Measurements from ENCODE around the gene MAST4.
"Not testable (repeated sequence)": the region's sequence is repeated elsewhere in the genome, so short reads cannot be mapped to it uniquely, and the experiment has no call there.

Gene MAST4

DNA sequence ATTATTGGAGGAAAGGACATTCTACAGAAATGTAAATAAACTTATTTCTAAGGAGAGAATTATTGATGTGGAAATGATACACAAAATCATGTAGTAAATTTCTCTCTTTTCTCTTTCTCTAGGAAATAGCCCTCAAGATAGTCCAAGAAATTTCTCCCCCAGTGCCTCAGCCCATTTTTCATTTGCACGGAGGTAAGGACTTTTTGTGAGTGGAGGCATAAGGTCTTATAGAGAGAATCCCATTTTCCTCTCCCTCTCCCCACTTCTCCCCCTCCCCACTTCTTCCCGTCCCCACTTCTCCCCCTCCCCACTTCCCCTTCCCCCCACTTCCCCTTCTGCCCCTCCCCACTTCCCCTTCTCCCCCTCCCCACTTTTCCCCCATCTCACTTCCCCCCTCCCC is 493.8 kb downstream of the MAST4 start:
- no peak for DNase-seq (ENCODE audit: low spot score)

DNA sequence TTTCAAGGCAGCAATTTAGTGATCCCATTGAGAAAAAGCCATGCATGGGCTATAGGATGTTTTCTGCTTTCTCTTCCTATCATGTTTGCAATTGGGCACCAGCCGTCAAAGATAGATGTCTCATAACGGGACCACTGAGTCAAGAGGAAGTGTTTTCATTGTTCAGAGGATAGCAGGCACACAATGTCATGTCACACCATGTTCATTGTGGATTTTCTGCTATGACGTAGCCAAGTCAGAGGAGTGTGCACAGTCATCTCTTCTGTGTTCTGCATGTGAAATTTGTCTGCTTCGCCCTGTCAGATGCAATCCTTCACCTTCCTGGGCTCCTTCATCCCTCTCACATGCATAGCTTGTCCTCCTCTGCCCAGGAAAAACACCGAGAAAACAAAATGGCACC is 494.4 kb downstream of the MAST4 start:
- no peak for DNase-seq (ENCODE audit: low spot score)

DNA sequence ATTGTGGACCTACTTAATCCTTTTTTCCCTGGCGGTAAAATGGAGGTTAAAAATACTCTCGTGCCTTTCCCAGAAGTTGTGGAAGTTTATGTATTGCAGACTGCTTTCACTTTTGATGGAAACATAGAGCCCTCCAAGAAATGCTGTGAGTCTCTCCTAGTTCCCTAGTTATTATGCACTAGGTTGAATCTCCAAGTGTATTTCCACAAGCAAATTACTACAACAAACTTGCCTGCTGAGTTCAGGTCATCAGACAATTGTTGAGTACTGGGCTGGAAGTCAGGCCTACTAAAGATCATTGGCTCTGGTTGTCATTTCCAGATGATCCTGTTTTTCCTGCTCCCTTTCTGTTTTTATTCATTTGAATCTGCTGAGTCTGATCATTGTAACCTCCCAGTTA is 496.3 kb downstream of the MAST4 start:
- DNase-seq (ENCODE audit: low spot score) = no peak

- no peak for DNase-seq (ENCODE audit: low spot score)
Measured at GRCh38 chr5:67093279-67093678, 497.1 kb downstream of the MAST4 start.

DNA sequence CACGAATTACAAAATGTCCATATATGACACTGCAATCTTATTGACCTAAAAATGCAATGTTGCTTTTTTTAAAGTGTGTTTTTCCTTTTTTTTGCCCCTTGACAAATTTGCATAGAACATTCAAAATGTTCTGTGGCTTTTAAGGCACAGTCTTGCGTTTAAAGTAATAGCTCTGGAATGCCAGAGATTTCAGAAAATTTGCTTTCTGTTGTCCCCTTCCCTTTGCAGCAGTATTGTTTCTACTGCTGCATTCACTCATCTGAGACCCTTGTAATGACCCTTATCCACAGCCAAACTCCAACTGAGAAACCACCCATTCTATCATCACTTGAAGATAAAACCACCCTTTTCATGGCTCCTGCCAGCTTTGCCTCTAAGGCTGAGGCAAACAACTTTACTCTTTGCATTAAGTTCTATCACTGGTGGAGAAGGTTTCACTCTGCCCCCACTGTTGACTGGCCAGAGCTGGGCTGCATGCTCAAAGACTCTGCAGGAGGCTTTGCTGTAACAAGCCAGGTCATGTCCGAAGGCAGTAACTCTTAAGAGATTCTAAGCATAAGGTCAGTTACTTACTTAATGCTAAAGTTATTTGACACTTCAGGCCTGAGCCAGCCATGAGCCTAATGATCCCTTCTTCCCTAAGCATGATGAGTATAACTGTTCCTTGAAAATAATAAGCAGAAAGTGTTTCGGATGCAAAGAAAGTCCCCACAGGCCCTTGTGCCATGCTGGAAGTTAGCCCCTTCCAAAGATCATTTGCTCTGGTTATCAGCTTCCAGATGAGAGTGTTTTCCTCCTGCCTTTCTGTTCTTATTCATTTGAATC is 498.5 kb downstream of the MAST4 start:
- DNase-seq (ENCODE audit: low spot score) = no peak

- DNase-seq (ENCODE audit: low spot score) = no peak
Measured at GRCh38 chr5:67095346-67096171, 499.4 kb downstream of the MAST4 start.

DNA sequence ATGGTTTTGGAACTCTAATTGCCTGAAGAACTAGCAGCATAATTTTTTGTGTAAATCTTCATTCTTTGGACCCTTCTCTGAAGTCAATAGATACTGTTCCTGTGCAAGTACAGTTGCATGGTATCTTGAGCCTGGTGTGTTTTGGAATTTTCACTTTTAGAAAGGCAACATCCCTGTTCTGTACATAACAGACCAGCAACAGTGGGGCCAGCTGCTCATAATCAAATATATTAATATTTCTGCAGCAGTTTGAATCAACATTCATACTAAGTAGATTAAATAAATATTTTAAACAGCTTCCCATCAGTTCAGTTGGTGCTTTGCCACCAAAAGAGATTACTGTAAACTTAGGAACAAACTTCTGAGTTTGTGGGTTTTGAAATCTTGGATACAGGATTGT is 502.5 kb downstream of the MAST4 start:
- DNase-seq (ENCODE audit: low spot score) = no peak

DNA sequence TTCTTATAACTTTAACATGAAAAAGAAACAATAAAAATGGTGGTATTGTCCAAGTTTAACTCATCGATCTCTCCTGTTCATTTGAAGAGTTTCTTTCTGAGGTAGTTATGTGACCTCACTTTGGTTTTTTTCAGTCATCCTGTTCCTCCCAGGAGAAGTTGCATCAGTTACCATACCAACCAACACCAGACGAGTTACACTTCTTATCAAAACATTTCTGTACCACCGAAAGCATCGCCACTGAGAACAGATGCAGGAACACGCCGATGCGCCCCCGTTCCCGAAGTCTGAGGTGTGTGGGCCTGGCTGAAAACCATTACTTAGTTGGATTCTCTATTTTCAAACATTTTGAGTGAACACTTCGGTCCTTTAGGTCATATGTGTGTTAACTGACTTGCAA is 504.1 kb downstream of the MAST4 start:
- no peak for DNase-seq (ENCODE audit: low spot score)

DNA sequence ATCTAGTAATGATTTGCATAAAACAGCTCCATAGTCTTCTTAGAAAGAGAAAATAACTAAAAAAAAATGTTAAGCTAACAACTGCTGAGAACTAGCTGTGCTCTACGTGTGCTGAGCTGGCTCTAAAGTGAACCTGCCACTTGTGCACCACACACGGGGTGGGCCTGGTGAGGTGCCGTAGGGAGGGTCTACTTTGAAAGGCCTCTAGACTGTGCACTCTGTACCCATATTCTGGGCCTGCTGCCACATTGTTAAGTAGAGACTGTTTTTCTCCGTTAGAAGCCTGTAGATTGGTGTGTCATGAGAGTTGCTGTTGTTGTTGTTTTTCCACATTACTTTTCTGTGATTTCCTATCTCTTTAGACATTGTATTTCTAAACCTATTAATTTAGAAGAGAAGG is 506.5 kb downstream of the MAST4 start:
- DNase-seq (ENCODE audit: low spot score) = no peak

- DNase-seq (ENCODE audit: low spot score) = no peak
Measured at GRCh38 chr5:67104859-67105258, 508.7 kb downstream of the MAST4 start.

DNA sequence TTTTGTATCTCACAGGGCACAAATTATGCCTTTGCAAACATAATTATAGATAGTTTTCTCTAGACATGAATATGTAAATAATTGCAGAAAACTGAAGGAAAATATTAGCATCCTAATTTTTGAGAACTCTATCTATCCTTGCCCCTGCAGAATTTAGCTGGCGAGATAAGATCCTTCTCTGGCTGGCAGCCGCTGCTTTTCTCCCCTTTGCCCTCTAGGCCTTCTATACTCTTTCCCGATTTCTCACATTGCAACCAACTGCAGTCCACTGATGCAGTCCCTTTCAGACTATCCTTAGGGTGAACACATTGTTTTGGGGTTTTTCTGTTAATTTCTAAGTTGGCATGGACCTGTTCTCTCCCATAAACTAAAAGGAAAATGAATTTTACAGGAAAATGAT is 509.1 kb downstream of the MAST4 start:
- DNase-seq (ENCODE audit: low spot score) = no peak

DNA sequence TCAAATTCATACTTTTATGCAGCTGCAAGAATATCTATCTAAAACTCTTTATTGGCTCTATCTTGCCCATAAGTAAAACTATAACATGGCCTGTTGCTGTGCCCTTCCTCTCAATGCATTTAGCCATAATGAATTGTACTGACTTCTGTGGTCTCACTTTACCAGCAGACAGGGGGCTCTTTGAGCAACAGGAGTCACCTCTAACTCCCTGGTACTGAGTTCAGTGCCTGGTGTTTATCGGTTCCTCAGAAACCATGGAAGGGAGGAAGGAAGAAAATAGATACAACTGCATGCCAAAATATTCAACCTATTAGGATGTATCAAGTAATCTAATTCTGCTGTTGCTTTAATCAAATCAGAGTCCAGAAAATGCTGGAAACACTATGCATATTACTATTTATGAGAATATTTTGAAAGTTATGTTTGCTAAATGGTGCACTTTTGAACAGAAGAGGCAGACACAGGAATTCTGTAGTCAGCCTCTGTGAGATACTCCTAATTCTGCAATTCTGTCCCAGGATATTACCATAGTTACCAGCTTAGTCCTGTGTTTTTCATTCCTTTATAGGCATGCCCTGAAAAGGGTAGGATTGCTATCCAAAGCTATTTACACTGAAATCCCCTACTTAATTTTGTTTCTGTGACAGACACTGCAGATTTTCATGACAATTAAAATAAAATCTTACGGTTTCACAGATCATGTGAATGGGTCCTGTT is 510.6 kb downstream of the MAST4 start:
- DNase-seq (ENCODE audit: low spot score) = no peak

GRCh38 chr5:67111779-67112178 is 515.6 kb downstream of the MAST4 start:
- DNase-seq (ENCODE audit: low spot score) = no peak

- DNase-seq (ENCODE audit: low spot score) = no peak
Measured at GRCh38 chr5:67115246-67115645, 519.1 kb downstream of the MAST4 start.

DNA sequence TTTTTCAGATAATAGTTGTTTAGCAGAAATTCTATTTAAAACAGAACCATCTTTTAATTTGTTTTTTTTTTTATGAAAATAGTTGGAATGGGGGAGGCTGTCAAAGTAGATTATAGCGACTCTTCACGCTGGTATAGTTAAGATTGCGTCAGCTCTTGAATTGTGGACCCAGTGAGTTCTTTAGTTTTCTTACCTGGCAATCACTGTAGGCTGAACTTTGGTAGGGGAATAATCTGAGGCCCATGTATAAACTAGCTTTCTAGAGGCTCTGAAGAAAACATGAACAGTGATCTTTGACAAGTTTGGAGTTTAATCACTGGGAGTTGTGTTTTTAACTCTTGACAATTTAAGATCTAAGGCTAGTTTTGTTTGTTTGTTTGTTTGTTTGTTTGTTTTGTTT is 519.6 kb downstream of the MAST4 start:
- DNase-seq (ENCODE audit: low spot score) = no peak

- DNase-seq (ENCODE audit: low spot score) = no peak
Measured at GRCh38 chr5:67118050-67118620, 521.9 kb downstream of the MAST4 start.

- no peak for DNase-seq (ENCODE audit: low spot score)
Measured at GRCh38 chr5:67119010-67119409, 522.8 kb downstream of the MAST4 start.

- no peak for DNase-seq (ENCODE audit: low spot score)
Measured at GRCh38 chr5:67120032-67120431, 523.8 kb downstream of the MAST4 start.

DNA sequence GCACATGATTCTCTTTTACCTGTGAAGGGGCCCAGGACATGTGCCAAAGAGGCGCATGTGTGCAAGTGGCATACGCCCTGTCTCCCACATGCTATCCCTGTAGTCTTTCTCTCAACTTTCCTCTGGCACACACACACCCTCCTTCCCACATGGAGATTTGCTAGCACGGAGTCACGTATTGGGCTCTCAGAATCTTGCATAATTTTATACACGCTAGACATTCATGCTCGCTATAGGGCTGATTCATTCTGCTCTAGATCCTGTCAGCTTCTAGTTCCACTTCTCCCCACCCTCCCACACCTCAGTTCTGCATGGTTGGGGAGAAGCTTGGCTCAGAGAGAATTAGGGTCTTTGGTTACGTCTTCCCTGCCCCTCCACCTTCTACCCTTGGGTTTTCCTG is 527.6 kb downstream of the MAST4 start:
- no peak for DNase-seq (ENCODE audit: low spot score)

DNA sequence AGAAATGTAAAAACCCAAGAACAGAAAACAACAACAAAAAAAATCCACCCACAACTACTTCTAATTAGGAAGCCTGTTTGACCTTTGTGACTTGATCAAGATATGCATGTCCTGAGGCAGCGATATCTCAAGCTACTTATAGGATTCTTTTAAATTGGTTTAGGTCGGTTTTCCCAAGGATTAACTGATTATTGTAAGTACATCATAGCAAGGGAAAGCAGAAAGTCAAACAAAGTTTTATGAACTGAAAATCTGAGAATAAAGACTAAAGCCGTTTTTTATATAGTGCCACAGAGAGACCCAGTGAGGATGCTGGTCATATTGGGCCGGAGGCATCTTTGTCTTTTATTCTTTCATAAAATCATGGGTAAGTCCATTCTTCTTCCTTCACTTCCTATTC is 528.4 kb downstream of the MAST4 start:
- no peak for DNase-seq (ENCODE audit: low spot score)

- not testable (repeated sequence) for DNase-seq (ENCODE audit: low spot score)
Measured at GRCh38 chr5:67127347-67127895, 531.2 kb downstream of the MAST4 start.

GRCh38 chr5:67129768-67130167 is 533.6 kb downstream of the MAST4 start:
- no peak for DNase-seq (ENCODE audit: low spot score)

Data from hematopoietic multipotent progenitor cell treated with erythropoietin and hydrocortisone succinate and interleukin-3 and kit ligand, for 15 days (in vitro differentiated cells).